ENCODE data around the gene TMEM132C. TPM values are rescaled to one million over a fixed set of nuclear protein-coding genes. Genes with fewer than 3 reads are reported as not detected.

TMEM132C gene
- total RNA-seq, 1 donor from 2014 or later: 0.64 TPM

DNA sequence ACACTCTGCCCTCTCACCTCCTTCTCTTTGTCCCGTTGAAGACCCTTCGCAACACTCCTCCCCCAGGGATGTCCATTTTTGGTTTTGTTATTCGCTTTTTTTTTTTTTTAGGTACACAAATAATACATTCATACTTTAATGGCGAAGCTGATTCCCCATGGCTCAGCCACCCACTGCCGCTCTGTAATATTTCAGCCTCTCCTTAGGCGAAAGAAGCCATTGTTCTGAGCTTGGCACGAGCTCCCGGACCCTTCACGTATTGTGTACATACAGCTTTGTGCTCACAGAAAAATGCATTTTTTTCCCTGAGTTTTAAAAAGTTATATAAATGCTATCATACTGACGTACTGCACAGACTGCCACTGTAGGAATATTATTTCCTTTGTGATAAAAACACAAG, 115.0 kb downstream of the TMEM132C start:
- no peaks in the 10 kb centered on the region for H3K36me3 ChIP-seq
- ATAC-seq: no peak

DNA sequence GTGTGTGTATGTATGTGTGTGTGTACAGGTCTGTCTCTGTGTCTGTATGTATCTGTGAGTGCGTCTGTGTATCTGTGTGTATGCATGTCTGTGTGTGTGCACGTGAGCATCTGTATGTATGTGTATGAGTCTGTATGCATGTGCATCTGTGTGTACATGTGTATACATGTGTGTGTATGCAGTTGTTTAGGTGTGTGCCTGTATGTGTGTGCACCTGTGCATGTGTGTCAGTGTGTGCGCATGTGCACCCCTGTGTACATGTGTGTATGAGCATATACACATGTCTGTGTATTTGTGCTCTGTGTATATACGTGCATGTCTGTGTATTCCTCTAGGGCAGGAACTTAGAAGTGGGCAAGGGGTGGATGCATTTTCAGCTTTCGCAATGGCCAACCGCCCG, 116.0 kb downstream of the TMEM132C start:
- intact Hi-C loops (cut with DNase I): no loop called here
- no peaks in the 10 kb centered on the region for H3K9me3 ChIP-seq
- H3K4me3 ChIP-seq: no peak overlapping the region
- no peak for ATAC-seq
- H3K4me1 ChIP-seq: no peaks in the 10 kb centered on the region
- TF ChIP-seq, protein P1, sequence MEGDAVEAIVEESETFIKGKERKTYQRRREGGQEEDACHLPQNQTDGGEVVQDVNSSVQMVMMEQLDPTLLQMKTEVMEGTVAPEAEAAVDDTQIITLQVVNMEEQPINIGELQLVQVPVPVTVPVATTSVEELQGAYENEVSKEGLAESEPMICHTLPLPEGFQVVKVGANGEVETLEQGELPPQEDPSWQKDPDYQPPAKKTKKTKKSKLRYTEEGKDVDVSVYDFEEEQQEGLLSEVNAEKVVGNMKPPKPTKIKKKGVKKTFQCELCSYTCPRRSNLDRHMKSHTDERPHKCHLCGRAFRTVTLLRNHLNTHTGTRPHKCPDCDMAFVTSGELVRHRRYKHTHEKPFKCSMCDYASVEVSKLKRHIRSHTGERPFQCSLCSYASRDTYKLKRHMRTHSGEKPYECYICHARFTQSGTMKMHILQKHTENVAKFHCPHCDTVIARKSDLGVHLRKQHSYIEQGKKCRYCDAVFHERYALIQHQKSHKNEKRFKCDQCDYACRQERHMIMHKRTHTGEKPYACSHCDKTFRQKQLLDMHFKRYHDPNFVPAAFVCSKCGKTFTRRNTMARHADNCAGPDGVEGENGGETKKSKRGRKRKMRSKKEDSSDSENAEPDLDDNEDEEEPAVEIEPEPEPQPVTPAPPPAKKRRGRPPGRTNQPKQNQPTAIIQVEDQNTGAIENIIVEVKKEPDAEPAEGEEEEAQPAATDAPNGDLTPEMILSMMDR (IDR thresholded peaks at IDR 0.05): no peak
- H3K36me3 ChIP-seq: no peaks in the 10 kb centered on the region
- peaks cover 32% of the 10 kb centered on the region for H3K27me3 ChIP-seq
- no peak for DNase-seq
- no peak overlapping the region for H3K27ac ChIP-seq

More for the DNA sequence above, 115.0 kb downstream of the TMEM132C start:
- intact Hi-C loops (cut with DNase I): no loop called here
- Histone ChIP-seq H3K27ac (no peak overlapping the region), H3K4me3 (no peak overlapping the region), H3K9me3 (no peaks in the 10 kb centered on the region), H3K4me1 (no peaks in the 10 kb centered on the region), H3K27me3 (peaks cover 32% of the 10 kb centered on the region)
- no peak for DNase-seq
- TF ChIP-seq, protein P1 (IDR thresholded peaks at IDR 0.05): no peak

- Histone ChIP-seq H3K4me3 (no peak overlapping the region), H3K27ac (no peak overlapping the region), H3K27me3 (peaks cover 32% of the 10 kb centered on the region), H3K9me3 (no peaks in the 10 kb centered on the region), H3K4me1 (no peaks in the 10 kb centered on the region), H3K36me3 (no peaks in the 10 kb centered on the region)
- intact Hi-C loops (cut with DNase I): no loop called here
- DNase-seq (no peak), ATAC-seq (no peak)
- TF ChIP-seq, protein P1 (IDR thresholded peaks at IDR 0.05): no peak
Observed at GRCh38 chr12:128383357-128383937, 116.5 kb downstream of the TMEM132C start.

- peaks cover 27% of the 10 kb centered on the region for H3K27me3 ChIP-seq
Observed at GRCh38 chr12:128385736-128386135, 118.8 kb downstream of the TMEM132C start.

GRCh38 chr12:128387811-128388422, 120.9 kb downstream of the TMEM132C start:
- DNase-seq (peak; percentile 68), ATAC-seq (peak; percentile 77)
- intact Hi-C loops (cut with DNase I): no loop called here
- H3K27ac ChIP-seq: no peak overlapping the region
- TF ChIP-seq, protein P1 (IDR thresholded peaks at IDR 0.05): peak; percentile 65
- H3K9me3 ChIP-seq: no peaks in the 10 kb centered on the region
- H3K36me3 ChIP-seq: no peaks in the 10 kb centered on the region
- peaks cover 14% of the 10 kb centered on the region for H3K27me3 ChIP-seq
- H3K4me3 ChIP-seq: no peak overlapping the region
- no peaks in the 10 kb centered on the region for H3K4me1 ChIP-seq

More at GRCh38 chr12:128385736-128386135, 118.8 kb downstream of the TMEM132C start:
- DNase-seq (no peak), ATAC-seq (no peak)
- Histone ChIP-seq H3K4me1 (no peaks in the 10 kb centered on the region), H3K36me3 (no peaks in the 10 kb centered on the region), H3K9me3 (no peaks in the 10 kb centered on the region), H3K27ac (no peak overlapping the region), H3K4me3 (no peak overlapping the region)
- TF ChIP-seq, protein P1 (IDR thresholded peaks at IDR 0.05): no peak
- intact Hi-C loops (cut with DNase I): no loop called here

All from upper lobe of right lung (tissue), 1 donor.